Measurements from ENCODE around the gene IDH2.

DNA sequence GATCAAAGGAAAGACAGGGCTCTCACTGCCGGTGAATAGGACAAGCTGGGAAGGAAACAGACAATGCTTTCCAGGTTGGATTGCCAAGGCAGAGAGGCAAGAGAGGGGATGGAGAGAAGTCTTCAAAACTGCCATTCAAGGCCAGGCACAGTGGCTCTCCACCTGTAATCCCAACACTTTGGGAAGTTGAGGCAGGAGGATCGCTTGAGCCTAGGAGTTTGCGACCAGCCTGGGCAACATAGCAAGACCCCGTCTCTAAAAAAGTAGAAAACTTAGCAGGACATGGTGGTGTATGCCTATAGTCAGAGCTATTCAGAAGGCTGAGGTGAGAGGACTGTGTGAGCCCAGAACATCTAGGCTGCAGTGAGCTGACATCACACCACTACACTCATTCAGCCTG lies 43.5 kb upstream of the IDH2 start:
- TF ChIP-seq POLR2AphosphoS5 (IDR thresholded peaks at IDR 0.05; ENCODE audit: borderline replicate concordance, low read depth, low read length) (no peak), EZH2 (IDR thresholded peaks at IDR 0.05) (no peak)
